CD4-positive, alpha-beta T cell treated with Interleukin-21 for 1 hour (primary cell): ENCODE measurements around the gene MDM4.
"Not testable (repeated sequence)": the region's sequence is repeated elsewhere in the genome, so short reads cannot be mapped to it uniquely, and the experiment has no call there.

ENCODE experiments used
- DNase-seq: peaks from one replicate; pipeline ENCODE4 v3.0.0-alpha.2; 2020

Gene MDM4, protein sequence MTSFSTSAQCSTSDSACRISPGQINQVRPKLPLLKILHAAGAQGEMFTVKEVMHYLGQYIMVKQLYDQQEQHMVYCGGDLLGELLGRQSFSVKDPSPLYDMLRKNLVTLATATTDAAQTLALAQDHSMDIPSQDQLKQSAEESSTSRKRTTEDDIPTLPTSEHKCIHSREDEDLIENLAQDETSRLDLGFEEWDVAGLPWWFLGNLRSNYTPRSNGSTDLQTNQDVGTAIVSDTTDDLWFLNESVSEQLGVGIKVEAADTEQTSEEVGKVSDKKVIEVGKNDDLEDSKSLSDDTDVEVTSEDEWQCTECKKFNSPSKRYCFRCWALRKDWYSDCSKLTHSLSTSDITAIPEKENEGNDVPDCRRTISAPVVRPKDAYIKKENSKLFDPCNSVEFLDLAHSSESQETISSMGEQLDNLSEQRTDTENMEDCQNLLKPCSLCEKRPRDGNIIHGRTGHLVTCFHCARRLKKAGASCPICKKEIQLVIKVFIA

DNA sequence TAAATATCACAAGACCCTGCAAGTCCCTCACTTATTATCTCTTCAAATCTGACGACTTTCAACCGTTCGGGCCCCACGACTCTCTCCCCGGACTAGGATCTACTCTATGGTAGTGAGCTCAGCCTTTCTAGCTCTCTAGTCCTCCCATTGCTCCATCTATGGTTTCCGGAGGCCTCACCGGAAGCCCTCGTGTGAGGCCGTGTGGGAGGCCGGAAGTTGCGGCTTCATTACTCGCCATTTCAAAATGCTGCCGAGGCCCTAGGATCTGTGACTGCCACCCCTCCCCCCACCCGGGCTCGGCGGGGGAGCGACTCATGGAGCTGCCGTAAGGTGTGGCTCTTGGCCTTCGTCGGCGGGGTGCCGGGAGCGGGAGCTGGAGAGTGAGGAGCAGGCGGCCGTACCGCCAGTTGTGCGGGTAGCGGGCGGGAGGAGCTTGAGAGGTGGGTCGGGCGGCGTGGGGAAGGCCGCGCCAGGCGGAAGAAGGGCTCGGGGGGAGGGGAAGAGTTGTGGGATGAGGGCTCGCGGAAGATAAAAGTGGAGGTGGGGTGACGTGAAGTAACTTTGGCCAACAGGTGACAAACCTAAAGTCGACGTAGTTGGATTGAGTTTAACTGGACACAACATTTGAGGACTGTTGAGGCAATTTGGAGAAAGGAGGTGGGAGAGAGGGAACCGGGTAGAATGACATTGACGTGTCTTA, at the start of gene MDM4:
MDM4 (plus strand) TSS at position 227 of the 700 bp plus-strand sequence. CDS start 9,113 bp downstream, outside the sequence.
- DNase-seq = peak; percentile 96

DNA sequence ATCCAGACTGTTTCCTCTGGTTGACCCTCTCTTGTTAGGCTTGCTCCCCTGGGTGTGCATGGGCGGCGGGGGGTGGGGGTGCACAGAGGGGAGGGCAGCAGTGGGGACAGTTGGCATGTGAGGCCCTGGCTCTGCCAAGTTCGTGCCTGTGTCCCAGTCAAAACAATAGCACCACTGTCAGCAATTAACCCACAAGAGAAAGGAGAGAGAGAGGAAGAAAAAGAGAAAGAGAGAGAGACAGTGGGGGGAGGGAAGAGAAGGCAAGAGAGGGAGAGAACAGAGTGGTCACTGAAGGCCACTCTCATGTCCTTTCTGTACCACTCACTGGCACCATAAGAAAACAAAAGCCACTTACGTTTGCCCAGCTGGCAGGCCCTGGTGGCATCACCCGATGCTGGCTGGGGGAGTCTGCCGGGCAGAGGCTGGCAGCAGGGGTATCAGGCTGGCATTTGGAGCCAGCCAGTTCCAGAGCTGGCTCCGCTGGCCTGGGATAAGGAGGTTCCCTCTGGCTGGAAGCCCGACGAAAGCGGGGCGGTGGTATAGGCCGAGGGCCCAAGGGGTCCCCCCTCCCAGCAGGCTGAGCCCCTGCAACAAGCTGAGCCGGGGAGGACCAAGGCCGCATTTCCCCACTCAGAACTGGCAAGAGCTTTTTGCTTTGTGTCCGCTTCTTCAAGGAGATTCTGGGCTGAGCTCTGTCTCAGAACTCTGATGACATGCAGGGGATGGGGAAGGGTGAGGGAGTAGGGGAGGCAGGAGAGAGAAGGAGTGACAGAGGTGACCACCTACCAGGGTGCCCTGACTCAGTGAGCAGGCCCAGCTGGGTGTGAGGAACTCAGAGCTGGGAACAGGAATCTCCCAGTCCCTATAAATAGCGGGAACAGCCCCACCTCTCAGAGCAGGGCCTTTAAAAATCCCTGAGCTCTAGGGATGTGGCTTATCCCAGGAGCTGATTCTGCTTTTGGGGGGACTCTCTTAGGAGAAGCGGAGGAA, 49.5 kb upstream of the MDM4 start:
- no peak for DNase-seq

DNA sequence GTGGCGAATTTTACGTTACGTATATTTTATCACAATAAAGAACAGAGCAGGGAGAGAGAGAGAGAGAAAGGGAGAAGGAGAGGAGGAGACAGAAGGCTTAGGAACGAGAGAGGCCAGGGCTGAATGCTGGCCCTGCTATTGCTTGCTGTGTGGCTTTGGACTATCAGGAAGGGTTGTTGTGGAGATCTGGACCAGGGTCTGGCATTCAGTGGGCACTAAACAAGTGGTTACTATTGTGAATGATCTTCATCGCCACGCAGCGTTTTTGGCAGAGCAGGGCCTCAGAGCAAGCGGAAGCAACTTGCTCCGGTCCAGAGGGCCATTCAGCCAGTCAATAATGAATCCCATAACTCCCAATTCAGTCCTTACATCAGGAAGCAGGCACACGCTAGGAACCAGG, 48.0 kb upstream of the MDM4 start:
- no peak for DNase-seq

DNA sequence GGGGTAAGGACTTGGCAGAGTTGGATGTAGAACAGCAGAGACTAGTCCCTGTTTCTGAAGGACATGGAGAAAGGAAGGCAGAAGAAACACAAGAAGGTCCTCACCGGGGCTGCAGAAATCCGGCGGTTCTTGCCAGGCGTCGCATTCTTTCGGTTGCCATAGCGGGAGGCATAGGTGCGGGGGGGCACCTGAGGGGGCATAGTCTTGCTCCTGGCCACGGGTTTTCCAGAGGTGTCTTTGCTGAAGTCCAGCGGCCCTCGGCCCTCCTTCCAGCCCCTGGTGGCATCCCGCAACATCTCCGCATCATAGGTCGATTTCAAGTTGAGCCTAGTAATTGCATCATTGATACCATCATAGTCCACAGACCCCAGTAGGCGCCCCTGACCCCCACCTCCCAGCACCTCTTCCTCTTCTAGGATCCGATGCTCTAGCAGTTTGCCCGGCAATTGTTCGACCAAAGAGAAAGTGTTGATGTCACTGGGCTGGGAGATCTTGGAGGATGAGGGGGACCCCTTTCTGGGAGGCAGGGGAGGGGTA, 47.4 kb upstream of the MDM4 start:
- no peak for DNase-seq

DNA sequence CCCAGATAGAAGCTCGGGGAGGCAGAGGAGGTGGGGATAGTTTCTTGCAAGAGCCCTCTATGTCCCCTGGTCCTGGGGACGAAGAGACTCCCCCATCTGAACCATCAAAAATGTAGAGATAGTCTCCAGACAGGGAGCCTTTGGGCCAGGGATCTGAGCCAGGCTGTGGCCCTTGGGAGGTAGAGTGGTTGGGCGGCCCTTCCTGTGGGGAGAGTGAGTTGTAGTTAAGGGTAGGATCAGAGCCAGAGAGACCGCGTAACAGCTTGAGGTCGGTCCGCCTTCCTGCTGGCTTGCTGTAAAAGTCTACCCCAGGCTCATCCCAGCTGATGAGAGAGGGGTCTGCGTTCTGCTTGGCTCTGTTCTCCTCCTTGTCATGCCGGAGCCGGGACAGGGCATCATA, 46.9 kb upstream of the MDM4 start:
- DNase-seq = no peak

DNA sequence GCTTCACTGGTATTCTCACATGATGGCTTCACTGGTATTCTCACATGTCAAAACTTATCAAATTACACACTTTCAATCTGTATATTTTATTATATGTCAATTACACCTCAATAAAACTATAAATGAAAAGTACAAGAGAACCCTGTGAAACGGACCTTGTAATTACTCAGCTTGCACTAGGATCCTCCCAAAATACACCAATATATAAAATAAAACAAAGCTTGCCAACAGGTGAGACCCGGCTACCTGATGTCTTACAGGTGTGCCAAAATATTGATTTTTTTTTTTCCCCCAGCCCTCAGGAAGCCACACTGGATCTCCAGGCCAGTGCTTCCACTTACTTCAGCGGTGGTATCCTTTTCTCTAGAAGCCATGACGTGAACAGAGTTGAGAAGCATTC, 44.5 kb upstream of the MDM4 start:
- DNase-seq = no peak

DNA sequence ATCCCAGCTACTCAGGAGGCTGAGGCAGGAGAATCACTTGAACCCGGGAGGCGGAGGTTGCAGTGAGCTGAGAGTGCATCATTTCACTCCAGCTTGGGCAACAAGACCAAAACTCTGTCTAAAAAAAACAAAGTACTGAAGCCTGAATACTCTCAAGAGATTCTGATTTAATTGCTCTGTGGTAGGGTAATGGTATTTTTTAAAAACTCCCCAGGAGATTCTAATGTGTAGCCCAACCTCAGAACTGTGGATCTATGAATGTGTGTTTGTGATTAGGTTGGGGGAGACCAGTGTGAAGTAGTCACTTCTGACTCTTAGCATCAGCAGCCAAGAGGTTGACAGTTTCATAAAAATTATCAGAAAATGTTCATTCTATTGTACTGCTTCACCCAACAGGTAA, 43.5 kb upstream of the MDM4 start:
- no peak for DNase-seq

DNA sequence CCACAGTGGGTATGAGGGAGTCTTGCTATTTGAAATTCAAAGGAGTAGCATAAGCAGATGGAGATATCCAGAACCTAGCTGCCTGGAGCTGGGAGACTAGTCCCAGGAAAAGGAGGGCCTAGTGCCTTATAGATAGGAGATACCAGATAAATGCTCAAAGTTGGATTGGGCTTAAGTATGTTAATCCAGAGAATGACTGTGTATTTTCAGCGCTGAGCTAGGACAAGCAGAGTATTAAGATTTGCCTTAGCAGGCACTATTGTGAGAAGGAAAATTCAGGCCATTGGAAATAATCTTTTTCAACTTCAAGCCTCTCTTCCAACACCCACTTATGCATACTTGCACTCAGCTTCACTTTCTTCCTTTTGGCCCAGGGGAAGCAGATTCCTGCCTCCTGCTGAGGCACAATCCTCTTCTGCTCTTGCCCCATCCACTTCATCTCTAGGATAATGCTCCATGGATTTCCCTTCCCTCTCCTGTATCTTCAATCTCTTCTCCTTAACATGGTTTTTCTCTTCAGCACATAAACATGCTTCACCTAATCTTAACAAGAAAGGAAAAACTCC, 42.7 kb upstream of the MDM4 start:
- no peak for DNase-seq

DNA sequence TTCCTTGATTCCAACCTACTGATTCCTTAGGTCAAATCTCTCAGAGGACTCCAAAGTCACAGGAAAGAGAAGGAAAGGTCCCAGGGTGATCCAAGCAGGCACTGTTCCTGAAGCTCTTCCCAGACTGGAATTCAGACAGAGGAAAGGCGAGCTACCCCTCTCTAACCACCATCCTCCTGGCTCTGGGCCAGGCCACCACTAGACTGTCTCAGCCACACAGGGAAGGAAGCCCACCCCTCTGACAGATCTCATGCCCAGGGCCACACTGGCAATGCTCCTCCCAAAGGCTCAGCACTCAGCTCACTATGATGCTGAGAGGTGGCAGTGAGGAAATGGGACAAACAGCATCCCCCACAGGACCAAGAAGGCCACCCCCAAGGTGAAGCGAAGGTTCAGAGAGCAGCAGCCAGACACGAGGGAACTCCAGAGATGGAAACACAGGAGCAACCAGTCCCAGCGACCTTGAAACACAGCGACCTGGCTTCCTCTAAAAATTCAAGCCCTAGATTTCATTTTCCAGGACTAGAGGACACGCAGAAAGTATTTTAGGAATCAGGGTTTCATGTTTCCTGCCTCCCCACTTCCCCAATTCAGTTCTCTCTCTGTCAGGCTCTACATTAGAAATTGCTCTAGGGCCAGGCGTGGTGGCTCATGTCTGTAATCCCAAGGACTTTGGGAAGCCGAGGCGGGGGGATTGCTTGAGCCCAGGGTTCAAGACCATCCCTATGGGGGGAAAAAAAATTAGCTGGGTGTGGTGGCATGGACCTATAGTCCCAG, 40.4 kb upstream of the MDM4 start:
- DNase-seq = no peak

DNA sequence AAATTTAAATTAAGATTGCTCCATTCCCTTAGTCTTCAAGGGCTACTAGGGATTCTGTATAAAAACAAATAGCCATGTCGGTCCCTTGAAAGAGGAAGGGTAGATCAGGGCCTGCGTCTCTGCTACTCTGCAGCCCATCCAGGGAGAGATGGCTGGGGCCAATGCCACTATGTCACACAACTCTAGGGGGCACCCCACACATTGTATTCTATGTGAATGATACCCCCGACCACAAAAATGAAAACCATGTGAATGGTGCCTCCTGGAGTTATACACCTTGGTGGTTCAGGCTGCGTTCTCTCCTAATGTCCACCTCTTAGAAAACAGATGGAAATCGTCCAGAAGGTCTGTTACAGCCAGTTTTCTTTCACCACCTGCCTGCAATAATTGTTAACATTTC, 39.6 kb upstream of the MDM4 start:
- no peak for DNase-seq

DNA sequence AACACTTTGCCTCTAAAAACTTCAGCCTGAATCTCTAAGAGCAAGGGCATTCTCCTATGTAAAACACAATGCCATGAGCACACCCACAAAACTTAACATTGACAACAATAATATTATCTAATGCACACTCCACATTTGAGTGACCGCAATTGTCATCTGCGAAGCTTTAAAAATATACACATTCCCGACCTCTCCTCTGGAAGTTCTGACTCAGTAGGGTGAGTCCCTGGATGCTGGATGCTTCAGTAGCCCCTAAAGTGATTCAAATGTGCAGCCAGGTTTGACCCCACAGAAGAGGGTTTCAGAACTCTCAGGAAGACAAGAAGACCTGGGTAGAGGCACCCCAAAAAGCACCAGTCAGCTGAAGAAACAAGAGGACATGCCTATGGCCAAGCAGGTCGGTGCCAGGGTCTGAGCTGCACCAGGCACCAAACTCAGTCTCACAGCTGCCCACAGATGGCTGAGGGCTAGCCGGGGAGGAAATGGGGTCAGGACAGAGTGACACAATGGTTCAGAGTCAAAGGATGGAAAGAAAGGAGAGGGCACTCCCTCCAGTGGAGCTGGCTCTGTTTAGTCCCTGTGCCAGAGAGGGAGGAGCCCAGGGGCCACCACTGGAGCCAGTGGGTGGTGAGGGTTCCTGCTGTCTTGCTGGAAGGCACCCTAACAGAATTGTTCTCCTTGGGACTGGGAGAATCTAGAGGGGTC, 39.0 kb upstream of the MDM4 start:
- DNase-seq = no peak

DNA sequence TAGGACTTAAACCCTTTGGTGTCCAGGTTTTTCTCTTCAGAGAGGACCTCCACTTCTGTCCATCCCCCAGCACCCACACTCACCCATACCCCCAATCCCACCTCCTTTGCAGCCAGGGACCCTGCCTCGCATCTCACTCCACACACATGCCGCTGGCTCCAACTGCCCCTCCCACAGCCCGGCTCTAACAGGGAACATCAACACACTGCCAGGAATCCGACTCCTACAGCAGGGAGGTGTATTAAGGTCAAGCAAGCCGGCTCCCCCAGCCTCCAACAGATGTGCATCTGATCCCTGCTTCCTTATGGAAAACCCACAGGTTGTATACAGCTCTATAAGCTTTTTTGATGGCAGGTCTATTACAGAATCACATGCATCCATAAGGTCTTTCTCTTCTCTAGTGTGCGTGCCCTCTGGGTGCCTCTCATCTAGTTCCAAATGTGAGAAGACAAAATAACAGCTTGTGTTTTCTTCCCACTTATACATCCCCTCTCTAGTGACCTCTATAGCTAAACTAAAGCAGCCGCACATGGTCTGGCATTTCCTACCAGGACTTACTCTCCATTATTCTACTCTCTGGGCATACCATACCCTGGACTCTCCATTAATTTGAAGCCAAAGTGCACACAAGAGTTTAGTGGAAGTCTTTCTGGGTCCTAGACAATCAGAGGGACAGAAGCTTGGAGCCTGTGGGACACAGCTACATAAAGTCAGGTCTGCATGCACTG, 37.9 kb upstream of the MDM4 start:
- no peak for DNase-seq

DNA sequence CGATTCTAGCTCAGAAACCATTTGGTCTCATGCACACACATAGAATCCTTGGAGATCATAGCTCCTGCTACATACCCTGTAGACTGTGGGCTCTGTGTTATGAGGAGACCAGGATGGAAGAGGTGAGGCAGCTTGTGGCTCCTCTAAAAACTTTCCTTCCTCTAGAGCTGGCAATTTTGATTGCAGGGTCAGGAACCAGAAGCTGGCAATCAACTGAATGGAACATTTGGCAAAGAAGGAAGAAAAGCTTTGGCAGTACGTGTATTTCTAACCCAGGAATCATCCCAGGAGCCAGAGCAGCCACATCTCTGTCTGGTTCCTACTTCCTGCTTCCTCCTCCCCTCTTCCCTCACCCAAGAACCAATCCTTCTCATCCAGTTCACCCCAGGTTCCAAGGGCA, 37.3 kb upstream of the MDM4 start:
- DNase-seq = no peak

DNA sequence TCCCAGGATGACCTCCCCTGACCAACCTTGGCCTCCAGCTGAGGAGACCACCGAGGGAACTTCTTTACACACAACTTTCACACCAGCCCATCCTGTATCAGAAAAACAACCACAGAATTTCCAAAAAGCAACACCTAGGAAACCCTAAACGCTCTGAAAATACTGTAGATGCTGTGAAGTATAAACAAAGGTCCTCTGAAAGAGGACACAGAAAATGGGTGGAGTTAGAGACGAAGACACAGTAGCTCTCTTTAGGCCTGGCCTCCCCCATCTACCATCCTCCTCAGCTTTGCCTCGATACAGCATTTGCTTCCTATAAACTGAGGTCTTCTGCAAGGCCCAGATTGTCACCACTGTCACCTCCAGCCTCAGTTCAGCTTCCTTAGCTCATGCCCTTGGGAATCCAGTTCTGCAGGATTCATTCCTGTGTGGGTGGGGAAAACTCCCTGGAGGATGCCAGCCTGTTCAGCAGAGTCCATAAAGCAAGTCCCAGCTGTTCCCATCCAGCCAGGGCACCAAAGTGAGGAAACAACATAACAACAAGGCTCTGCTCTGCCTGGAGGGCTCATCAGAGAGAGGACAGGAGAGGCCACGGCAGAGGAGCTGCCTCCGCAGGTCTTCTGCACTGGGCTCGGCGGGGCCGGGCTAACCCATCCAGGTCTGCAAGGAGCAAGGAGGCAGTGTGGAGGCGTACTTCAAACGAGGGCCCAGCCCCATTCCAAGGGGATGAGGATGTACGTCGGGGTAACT, 36.6 kb upstream of the MDM4 start:
- DNase-seq = no peak

DNA sequence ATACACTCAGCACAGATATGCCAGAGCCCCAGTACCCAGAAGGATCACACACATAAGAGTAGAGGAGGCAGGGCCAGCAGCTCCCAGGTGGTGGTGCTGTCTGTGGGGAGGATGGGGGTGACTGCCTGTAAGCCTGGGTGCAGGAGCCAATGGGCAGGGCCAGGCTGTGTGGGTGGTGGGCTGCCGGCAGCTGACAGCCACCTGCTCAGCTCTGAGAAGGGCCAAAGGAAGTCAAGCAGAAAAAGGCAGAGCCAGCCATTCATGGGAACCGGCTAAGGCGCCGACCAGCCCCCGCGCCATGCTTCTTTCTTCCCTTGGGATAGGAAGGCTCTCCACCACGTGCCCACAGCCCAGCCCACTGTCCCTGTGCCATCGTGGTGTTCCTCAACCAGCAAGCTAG, 35.7 kb upstream of the MDM4 start:
- DNase-seq = no peak

DNA sequence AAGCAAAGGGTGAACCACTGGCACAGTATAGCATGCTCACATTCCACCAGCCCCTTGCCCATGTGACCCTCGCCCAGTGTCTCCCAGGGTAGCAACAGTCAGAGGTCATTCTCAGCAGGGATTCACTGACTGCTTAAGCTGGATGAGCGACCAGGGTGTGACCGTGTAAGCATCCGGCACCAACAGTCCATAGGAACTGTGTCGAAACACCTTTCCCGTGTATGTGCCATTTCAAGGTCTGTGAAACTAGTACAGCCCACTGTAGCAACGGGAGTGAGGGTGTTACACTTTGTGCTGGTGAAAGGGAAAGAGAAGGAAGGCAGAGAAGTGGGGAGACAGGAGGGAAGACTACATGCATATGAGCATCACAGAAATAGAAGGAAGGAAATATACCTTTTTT, 32.4 kb upstream of the MDM4 start:
- no peak for DNase-seq

DNA sequence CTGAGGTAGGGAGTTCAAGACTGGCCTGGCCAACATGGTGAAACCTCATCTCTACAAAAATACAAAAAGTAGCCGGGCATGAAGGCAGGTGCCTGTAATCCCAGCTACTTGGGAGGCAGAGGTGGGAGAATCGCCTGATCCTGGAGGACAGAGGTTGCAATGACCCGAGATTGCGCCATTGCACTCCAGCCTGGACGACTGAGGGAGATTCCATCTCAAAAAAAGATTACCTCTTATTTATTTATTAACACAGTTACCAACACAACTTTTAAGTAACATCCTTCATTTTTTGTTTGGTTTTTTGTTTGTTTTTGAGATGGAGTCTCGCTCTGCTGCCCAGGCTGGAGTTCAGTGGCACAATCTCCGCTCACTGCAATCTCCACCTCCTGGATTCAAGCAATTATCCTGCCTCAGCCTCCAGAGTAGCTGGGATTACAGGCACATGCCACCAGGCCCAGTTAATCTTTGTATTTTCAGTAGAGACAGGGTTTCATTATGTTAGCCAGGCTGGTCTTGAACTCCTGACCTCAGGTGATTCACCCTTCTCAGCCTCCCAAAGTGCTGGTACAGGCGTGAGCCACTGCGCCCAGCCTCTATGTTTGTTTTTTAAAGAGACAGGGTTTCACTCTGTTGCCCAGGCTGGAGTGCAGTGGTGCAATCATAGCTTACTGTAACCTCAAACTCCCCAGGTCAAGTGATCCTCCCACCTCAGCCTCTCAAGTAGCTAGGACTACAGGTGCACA, 29.5 kb upstream of the MDM4 start:
- DNase-seq = not testable (repeated sequence)

DNA sequence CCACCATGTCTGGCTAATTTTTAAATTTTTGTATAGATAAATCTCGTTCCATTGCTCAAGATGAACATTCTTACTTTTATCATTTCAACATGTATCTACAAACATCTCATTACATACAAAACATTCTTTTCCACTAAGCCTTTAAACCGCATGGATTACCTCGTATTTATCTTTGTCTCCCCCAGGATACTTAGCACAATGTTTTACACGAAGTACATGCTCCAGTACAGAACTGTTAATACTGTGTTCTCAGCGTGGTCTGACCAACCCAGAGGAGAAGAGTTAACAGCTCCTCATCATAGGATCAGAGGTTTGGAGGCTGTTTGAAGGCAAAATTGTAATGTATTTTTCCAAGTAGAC, 29.0 kb upstream of the MDM4 start:
- no peak for DNase-seq

DNA sequence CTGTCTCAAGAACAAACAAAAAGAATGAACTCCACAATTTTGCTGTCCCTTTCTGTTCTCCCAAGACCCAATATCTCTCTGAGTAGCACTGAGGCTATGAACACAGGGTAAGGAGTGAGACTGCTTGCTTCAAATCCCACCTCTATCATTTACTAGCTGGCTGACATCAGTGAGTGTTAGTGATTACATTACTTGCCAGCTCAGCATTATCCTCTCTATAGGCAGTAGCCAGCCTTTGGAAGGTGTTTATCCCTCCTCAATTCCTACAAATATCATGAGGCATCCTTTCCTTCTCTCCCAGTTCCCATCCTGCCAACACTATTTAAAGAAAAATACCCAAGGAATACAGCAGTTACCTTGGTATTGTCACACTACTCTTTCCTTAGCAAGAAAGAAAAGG, 24.6 kb upstream of the MDM4 start:
- DNase-seq = no peak
